ELF-1 (cell line): ENCODE data around the gene TBC1D10A.

ENCODE experiments used
- DNase-seq: peaks from one replicate; pipeline ENCODE4 v3.0.0-alpha.2; 2016; ENCODE audit warnings: low read depth, low spot score

TBC1D10A gene

DNA sequence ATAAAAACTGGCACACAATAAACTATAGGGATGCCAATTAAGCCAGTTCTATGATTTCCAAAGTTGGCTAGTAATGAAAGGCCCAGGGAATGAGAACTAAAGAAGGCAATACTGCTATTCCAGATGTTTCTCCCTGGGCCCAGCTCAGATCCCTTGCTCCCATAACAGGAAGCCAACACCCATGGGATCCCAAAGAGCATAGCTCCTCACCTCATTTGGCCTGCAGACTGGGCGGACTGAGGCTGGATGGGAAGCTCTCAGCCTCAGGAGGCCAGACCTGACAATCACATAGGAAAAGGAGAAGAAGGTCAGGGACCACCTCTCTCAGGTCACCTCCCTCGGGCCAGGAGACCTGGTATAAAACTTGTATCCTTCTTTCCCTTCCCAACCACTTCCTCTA is 5.3 kb downstream of the TBC1D10A start:
- DNase-seq = no peak

DNA sequence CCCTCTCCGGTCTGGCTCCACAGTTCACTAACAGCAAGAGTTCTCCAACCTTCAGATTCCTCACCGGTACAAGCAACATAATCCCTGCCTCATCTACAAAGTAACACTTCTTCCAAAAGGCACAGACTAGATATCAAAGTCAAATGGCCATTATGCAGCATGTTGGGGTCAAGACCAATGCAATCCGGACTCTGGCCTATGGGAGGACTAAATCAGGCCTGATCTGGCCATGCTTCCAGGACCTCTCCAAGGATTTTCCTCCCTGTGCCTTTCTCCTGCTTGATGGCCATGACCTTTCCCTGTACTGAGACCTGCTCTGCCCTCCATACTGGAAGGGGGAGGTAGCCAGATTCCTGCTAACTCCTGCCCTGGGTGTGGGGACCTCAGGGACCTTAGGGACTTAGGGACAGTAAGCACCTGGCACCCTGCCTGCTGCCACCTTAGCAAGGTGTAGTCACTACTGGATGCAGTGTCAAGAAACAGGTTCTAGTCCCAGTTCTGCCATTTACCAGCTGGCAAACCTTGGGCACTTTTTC is 6.7 kb downstream of the TBC1D10A start:
- no peak for DNase-seq

DNA sequence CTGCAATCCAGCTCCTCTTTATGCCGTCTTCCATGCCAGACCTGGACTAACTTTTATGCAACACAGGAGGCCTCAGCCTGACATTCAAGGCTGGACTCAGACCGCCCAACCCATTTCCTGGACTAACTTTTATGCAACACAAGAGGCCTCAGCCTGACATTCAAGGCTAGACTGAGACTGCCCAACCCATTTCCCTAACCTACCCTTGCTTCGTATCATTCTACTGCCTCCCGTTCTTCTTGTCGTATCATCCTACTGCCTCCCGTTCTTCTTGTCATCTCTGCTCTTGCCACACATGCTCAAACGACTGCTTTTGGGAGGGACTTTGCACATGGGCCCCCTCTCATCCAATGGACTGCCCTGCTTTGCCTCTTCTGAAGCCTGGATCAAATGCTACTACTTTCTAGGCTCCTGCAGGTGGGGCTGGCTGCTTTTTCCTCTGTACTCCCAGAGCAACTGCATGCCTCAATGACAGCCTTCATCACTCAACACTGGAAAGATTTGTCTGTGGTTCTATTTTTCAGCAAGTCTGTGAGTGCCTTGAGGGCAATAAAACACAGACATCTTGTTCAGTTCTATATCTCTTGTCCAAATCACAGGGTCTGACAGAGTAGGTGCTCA is 7.8 kb downstream of the TBC1D10A start:
- no peak for DNase-seq

DNA sequence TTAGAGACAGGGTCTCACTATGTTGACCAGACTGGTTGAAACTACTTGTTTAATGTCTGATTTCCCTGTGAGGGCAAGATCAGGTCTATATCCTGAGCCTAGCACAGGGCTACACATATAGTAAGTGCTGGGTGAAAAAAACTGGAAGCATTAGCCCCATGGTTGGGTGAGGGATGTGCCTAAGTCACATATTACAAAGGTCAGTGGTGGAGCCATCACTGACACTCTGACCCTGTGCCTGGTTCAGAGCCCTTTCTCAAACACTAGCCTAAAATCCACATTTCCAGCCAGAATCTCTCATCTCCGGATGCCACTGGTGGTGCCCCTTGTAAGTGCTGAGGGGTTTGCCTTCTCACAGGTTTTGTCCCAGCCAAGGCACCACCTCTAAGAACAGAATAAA is 9.0 kb downstream of the TBC1D10A start:
- DNase-seq = no peak

DNA sequence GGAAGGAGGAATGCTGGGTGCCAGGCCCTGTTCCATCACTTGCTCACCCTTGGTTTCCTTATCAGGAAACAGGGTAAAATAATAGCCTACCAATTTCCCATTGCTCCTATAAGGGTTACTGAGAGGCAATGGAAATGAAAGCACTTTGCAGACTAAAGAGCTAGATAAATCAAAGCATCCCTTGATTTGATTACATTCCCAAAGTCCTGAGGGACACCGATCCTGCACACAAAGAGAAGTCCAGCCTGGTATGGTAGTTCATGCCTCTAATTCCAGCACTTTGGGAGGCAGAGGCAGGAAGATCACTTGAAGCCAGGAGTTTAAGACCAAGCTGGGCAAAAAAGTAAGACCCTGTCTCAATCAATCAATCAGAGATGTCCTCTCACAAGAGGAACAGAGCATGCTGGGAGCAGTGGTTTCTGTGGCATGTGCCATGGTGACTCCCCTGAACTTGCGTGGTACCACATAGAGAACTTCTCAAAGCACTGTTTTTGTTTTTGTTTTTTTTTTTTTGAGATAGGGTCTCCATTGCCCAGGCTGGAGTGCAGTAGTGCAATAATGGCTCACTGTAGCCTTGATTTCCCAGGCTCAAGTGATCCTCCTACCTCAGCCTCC is 10.7 kb downstream of the TBC1D10A start:
- DNase-seq = no peak

DNA sequence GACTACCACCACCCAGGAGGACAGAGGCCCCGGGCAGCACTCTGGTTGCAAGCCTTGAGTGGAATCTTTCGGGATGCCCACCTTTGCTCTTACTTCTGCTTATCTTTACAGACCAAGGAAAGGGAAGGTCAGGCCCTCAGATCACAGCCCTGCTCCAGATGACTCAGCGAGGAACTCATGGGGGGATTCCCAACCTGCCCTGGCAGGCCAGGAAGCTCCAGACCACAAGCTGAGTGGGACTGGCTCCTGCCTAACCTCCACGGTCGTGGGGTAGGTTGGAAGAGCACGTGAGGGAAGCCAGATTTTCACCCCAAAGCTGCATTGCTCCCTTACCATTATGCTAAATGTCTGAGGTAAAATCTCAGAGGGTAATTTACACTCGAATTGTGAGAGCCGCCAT is 11.8 kb downstream of the TBC1D10A start:
- peak; percentile 42 for DNase-seq

DNA sequence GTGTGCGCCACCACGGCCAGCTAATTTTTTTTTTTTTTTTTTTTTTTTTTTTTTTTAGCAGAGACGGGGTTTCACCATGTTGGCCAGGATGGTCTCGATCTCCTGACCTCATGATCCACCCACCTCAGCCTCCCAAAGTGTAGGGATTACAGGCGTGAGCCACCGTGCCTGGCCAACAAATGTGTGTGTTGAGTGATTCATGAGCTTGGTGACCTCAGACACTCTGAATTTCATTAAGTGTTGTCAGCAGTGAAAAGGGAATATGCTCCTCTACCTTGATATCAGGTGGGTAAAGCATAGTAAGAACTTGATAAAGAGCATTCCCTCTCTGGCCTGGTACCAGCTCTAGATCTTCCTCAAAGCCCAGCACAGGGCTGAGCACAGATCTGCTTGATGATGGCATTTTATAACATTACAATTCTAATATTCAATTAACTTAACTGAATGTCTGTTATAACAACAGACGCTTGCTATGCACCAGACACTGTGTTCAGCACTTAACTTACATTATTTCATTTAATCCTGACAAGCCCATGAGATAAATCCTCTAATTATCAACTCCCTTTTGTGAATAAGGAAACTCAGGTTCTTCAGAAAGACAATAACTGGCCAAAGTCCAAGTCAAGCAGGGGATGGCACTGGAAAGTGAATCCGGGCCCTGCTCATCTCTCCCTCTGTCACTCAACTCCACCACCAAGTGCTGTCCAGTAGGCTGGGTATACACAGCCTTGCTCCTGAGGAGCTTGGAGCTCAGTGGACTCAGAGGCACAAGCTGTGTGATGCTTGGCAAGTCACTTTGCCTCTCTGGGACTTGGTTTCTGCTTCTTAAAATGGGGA is 13.0 kb downstream of the TBC1D10A start:
- no peak for DNase-seq

DNA sequence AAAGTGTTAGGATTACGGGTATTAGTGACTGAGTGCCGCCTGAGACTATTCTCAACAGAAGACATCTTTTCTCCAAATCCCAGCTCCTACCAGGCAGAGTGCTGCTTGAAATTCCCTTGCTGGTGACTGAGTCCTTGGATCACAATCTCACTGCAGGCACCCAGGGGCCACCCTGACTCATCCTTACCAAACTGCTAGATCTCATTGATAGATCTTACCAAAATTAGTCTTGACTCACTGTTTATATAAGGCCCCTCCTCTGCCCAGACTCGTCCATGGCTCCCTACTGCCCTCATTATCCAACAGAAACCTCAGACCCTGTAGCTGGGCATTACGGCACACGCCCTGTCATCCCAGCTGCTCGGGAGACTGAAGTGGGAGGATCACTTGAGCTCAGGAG is 14.7 kb downstream of the TBC1D10A start:
- DNase-seq = no peak

DNA sequence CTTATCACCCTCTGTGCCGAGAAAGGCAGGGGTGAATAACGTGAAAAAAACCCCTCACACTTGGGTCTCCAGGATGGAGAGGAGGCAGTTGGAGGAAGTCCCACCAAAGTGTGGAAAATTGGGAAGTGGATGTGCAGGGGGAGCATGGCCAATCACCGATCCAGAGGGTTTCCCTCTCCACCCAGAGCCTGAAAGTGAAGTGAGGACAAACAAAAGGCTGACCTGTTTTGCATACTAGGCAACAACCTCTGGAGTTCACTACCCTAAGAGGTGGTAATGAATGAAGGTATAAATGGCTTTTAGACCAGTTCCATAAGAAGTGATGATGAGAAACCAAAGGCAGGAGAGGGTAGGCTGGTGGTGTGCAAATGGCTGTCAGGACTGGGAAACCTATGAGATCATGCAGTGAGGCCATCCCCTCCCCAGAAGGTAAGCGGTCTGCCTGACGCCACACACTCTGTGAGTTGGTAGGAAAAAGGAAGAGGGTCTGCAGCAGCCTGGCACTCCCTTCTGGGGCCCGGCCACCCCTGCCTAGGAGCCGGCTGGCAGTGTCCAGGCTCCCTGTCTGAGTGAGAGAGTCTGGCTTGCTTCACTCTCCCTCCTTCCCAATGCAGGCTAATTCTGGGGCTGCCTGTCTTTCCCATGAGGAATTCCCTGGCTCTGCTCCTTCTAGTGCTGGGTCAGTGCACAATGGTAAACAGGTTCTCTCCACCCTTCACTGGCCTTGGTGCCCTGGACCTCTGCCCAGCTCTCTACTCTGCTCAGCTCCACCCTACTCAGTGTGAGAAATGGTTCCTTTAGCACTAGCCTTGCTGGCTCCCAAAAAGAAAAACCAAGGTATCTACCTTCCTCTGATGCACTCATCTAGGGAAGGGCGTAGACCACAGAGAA is 15.6 kb downstream of the TBC1D10A start:
- DNase-seq = no peak

DNA sequence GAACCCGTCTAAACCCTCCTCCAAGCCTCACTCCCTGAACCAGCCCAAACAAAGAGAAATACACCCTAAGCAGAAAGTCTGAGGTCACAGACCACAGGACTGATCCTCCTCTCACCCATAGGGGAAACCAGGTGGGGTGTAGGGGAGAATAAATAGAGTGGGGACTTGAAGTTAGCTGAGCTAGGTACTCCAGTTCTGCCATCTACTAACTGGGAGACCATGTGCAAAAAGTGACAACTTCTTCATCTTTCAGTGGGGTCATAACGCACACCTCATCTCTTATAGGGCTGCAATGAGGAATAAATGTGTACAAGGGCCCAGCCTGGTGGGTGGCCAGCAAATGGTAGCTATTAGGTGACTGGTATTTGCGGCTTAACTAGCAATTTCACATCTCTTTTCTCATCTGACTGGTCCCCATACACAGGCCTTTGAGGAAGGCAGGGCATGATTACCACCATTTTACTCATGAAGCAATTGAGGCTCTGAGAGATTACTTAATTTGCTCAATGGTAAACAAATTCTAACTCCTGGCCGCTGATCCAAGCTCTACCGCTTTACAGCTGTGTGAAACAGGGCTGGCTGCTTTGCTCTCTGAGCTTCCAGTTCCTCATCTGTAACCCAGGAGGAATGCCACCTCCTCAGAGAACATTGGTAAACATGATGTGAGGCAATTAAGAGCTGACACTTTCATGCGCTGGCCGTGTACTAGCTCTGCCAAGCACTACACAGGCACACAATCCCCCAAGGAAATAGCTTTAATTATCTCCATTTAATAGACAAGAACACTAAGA is 16.6 kb downstream of the TBC1D10A start:
- DNase-seq = no peak

DNA sequence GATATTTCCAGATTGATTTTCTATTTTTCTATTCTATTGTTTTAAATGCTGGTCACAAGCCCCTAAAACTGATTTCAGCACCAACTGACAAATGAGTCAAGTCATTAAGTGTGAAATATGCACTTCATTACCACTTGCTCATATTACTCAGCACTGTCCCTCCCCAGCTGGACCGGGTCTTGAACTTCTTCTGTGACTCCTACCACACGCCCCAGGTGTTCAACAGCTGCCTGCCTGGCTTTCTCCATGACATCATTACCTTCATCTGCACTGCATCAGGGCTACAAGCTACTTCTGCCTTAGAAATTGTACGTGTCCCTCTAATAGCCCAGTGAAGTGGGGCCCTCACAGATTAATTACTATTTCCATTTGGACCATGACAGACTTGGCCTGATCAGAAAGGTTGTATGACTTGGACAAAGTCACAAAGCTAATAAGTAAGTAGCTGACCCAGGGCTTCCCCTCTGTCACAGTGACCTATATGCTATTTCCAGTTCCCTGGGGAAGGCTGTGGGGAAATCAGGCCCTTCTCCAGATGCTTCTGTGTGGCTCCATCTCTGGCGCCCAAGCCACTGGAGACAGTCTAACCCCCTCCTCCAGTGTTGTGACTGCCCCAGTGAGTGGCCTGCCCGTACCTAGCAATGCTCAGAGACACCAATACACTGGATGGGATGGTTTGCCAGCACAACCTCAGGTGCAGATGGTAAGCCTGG is 18.1 kb downstream of the TBC1D10A start:
- DNase-seq = no peak

DNA sequence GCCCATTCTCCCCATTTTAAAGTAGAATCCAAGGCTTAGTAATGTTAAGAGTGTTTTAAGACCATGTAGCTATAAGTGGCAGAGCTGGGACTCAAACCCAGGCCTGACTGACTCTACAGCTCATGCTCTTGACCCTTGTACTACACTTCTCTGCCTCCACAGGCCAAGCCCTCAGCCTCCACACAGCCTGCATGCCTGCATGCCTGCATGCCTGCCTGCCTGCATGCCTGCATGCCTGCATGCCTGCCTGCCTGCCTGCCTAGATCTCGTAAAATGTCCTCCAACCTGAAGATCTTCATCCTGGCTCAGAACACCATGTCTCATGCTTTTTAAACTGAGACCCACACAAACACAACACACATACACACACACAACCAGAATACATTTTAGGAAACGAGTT is 18.6 kb downstream of the TBC1D10A start:
- DNase-seq = no peak

DNA sequence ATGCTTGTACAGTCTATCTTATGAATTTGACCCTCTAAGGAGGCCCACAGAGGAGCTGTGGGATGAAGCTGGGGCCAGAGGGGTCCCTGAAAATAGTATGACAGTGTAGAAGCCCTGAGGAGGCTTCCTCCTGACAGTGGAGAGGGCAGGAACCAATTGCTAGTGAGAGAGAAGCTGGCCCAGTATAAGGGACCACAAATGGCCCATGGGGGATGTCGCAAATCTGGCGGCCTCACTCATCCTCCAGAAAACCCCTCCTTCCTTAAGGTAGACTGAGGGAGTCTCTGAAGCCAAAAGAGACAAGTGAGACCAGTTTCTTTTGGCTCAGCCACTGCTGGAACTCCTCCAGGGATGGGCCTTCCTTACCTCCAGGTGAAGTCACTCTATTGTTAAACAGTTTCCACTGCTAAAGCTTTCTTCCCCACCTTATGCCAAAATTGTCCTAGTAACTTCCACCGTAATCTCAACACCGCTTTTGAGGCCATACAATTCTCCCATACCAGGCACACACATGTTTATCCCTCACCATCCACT is 19.6 kb downstream of the TBC1D10A start:
- no peak for DNase-seq

DNA sequence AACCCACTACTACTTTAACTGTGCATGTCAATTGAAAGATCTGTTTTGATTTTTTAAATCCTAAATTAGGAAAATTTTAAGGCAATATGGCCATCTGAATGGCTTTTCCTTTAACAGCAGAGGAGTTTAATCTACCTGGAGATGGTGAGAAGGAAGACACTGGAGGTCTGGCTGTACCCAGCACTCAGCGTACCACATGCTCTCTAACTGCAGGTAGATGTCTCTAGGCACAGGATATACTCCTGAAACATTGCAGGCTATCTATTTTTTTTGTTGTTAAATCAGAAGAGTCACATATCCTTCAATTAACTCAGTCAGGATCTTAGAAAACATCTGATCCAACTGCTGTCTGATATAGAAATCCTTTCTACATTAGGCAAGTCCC is 20.1 kb downstream of the TBC1D10A start:
- no peak for DNase-seq

DNA sequence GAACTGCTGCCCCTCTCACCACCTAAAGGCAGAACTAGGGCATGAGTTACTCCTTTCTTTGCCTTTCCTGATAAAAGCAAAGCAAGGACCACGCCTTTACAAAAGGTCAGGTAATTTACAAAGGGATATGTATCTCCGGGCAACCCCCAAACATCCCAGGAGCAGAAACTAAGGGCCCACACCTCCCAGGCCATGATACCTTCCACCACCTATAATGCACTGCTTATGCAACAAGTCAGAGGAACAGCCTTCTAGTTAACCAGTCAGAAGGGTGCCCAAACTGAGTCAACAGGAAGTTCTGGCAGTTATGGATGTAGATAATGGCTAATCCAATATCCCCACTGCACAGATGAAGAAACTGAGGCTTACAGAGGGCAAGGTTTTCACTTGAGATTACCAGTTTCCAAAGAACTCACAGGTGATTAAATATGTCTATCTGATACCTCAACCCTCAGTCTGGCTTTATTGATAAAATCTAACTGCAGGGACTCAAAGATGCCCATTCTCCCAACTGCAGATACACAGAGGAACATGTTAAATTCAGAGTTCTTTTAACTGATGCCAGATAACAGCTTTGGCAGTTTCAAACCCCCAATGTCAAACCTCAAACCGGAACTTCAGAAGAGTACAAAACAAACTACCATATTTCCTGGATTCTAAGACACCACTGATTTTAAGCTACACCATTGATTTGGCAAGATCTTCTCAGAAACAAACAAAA is 20.7 kb downstream of the TBC1D10A start:
- DNase-seq = no peak

DNA sequence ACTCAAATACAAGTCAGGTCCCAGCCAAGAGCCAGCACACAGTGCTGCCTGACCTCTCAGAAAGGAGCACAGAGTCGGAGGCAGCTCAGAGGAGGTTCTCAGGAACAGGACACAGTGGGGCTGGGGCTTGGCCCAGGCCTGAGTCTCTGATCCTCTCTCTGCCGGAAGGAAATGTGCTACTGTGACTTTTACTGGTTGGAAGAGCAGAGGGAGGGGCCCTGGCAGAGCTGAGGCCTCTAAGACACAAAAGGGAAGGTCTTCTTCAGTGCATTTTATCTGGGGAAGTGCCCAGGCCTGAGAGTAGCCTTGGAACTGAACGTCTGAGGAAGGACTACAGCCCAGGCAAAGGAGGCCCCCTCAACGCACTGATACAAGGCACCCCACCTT is 21.2 kb downstream of the TBC1D10A start:
- peak; percentile 26 for DNase-seq

DNA sequence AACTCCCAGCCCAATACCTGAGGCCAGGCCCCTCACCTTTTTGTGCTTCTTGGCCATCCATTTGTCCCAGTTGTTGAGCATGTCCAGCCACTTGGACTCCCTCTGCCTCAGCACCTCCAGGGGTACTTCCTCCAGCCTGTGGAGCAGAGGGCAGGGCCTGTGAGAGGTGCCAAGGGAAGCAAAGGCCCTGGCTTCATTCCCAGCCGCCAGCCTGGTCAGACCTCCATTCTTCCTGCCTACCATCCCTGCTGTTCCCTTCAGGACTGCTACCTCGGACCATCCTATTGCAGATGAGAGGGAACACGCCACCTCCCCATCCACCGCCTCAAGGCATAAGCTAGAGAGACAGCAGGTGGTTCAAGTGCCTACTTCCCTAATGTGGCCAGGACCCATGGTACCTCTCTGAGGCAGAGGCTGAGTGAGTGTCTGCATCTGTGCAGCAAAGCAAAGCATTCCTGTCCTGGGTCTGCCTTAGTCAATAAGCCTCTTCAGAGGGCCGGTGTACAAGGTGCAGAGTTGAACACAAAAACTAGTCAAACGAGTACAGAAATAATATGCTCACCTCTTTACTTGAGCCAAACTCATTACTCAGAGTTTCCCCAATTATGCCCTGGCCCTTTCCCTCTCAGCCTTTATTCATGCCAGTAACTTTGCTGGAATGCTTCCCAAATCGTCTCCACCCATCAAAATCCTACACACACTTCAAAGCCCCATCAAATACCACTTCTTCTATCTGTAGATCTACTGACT is 22.1 kb downstream of the TBC1D10A start:
- no peak for DNase-seq

DNA sequence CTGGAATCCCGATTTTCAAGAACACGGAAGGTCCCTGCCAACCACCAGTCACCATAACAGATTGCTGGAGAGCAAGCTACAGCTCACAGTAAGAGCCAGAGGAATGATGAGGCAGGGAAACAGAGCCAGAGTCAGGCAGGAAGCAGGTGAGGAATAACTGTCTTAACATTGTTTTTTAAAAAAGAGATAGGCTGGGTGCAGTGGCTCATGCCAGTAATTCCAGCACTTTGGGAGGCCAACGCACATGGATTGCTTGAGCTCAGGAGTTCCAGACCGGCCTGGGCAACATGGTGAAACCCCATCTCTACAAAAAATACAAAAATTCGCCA is 24.0 kb downstream of the TBC1D10A start:
- DNase-seq = no peak
